GM23338 (cell line): Measurements from ENCODE around the gene MICB. TPM values are rescaled to one million over a fixed set of nuclear protein-coding genes. Genes with fewer than 3 reads are reported as not detected.
A peak's percentile ranks its signal among the peaks of the same experiment; 100 is the strongest.

Experiments used
- ATAC-seq: fragments of 200-7000 bp; cut with Tn5 transposase; 3 replicates; pipeline ENCODE4 v1.9.1; 2020
- DNase-seq: peaks from one replicate; pipeline ENCODE4 v3.0.0-alpha.2; 2015; ENCODE audit warnings: low spot score
- H2AFZ ChIP-seq: fragments of 200-600 bp; sonication (generic); 2 replicates; pipeline ENCODE4 v1.8.0; 2016; ENCODE audit warnings: antibody characterized with exemption, mild to moderate bottlenecking, moderate library complexity
- H3F3A ChIP-seq: fragments of 200-600 bp; sonication (generic); replicated peaks from 2 replicates; pipeline ENCODE4 v1.8.0; 2017; ENCODE audit warnings: antibody characterized with exemption, mixed run types, low read depth
- H3K27ac ChIP-seq: fragments of 200-600 bp; sonication (generic); 2 replicates; pipeline ENCODE4 v1.6.1; 2016; ENCODE audit warnings: low read depth
- H3K27me3 ChIP-seq: fragments of 200-600 bp; sonication (generic); 2 replicates; pipeline ENCODE4 v1.8.0; 2016; ENCODE audit warnings: mild to moderate bottlenecking, mixed run types, moderate library complexity; ENCODE audit not compliant: insufficient read depth
- H3K36me3 ChIP-seq: fragments of 200-600 bp; sonication (generic); 2 replicates; pipeline ENCODE4 v1.8.0; 2016; ENCODE audit warnings: mild to moderate bottlenecking; ENCODE audit not compliant: insufficient read depth
- H3K4me1 ChIP-seq: fragments of 200-600 bp; sonication (generic); 2 replicates; pipeline ENCODE4 v1.8.0; 2016; ENCODE audit warnings: mild to moderate bottlenecking, moderate library complexity; ENCODE audit not compliant: insufficient read depth
- H3K4me2 ChIP-seq: fragments of 200-600 bp; sonication (generic); 2 replicates; pipeline ENCODE4 v1.7.1; 2017; ENCODE audit warnings: mixed run types
- H3K4me3 ChIP-seq: fragments of 200-600 bp; sonication (generic); 2 replicates; pipeline ENCODE4 v1.6.1; 2016; ENCODE audit warnings: mixed run types
- H3K79me2 ChIP-seq: fragments of 200-600 bp; sonication (generic); replicated peaks from 2 replicates; pipeline ENCODE4 v1.8.0; 2017; ENCODE audit warnings: mild to moderate bottlenecking; ENCODE audit not compliant: insufficient read depth
- H3K9me2 ChIP-seq: fragments of 200-600 bp; sonication (generic); 2 replicates; pipeline ENCODE4 v1.8.0; 2017; ENCODE audit not compliant: insufficient read depth
- H4K20me1 ChIP-seq: fragments of 200-600 bp; sonication (generic); replicated peaks from 2 replicates; pipeline ENCODE4 v1.8.0; 2017; ENCODE audit warnings: mild to moderate bottlenecking; ENCODE audit not compliant: insufficient read depth
- H3K27ac Mint-ChIP-seq: 2 replicates; pipeline ENCODE4 v1.8.0; 2020; ENCODE audit warnings: inconsistent platforms, mild to moderate bottlenecking, moderate library complexity, mixed read lengths
- H3K27me3 Mint-ChIP-seq: 3 replicates; pipeline ENCODE4 v1.8.0; 2022; ENCODE audit warnings: low read depth, mild to moderate bottlenecking, moderate library complexity, mixed read lengths, inconsistent platforms; ENCODE audit not compliant: insufficient read depth, poor library complexity
- H3K36me3 Mint-ChIP-seq: 3 replicates; pipeline ENCODE4 v1.8.0; 2021; ENCODE audit warnings: low read depth, mild to moderate bottlenecking, inconsistent platforms, moderate library complexity, mixed read lengths
- H3K4me1 Mint-ChIP-seq: 3 replicates; pipeline ENCODE4 v1.8.0; 2020; ENCODE audit warnings: mild to moderate bottlenecking, inconsistent platforms, mixed read lengths
- H3K4me3 Mint-ChIP-seq: 3 replicates; pipeline ENCODE4 v1.8.0; 2021; ENCODE audit warnings: moderate library complexity, mild to moderate bottlenecking, inconsistent platforms, mixed read lengths
- H3K9me3 Mint-ChIP-seq: 3 replicates; pipeline ENCODE4 v1.8.0; 2020; ENCODE audit warnings: moderate library complexity, mild to moderate bottlenecking, inconsistent platforms, mixed read lengths
- EZH2phosphoT487 ChIP-seq: fragments of 200-600 bp; sonication (generic); IDR thresholded peaks from one replicate; pipeline ENCODE4 v1.8.1; 2018; ENCODE audit warnings: antibody characterized with exemption; ENCODE audit not compliant: unreplicated experiment
- JUNB ChIP-seq: IDR thresholded peaks from one replicate; pipeline ENCODE4 v1.6.1; 2016; ENCODE audit warnings: antibody characterized with exemption; ENCODE audit not compliant: unreplicated experiment
- POLR2AphosphoS5 ChIP-seq: IDR thresholded peaks from 2 replicates; pipeline ENCODE4 v1.6.1; 2016; ENCODE audit warnings: antibody characterized with exemption, low read depth
- REST ChIP-seq: IDR thresholded peaks from one replicate; pipeline ENCODE4 v1.6.1; 2018; ENCODE audit warnings: antibody characterized with exemption; ENCODE audit not compliant: unreplicated experiment
- STAT1 ChIP-seq: IDR thresholded peaks from one replicate; pipeline ENCODE4 v1.6.1; 2016; ENCODE audit warnings: antibody characterized with exemption; ENCODE audit not compliant: unreplicated experiment
- ZNF331 ChIP-seq: fragments of 250-450 bp; sonication (Bioruptor Pico); IDR thresholded peaks from 2 replicates; pipeline ENCODE4 v1.5.0; 2020; ENCODE audit warnings: low read depth, mild to moderate bottlenecking, moderate library complexity
- polyA plus RNA-seq: library from polyadenylated mRNA; unstranded; fragments of >200 nt; fragmentation: Nextera tagmentation; extraction: Ambion mirVana; gene quantifications from 2 replicates; pipeline ENCODE4 v1.2.1, GENCODE V29; 2016
- total RNA-seq: library from RNA; depleted of rRNA; stranded (reverse); fragments of >200 nt; shearing (Covaris generic); gene quantifications from 2 replicates; pipeline ENCODE4 v1.2.3, GENCODE V29; 2014
- TF ChIP-seq, protein P1 (sequence below), 2 experiments: fragments of 200-600 bp in 1 of 2; sonication (generic) in 1 of 2; conservative IDR thresholded peaks; 2 replicates each; pipeline versions ENCODE4 v1.5.1 to v1.6.1; 2016 to 2017; ENCODE audit warnings: antibody characterized with exemption in 2 of 2, low read depth in 2 of 2, mild to moderate bottlenecking in 2 of 2, moderate library complexity in 1 of 2

The MICB gene
- total and polyA plus RNA-seq, 2 experiments from 2014 or later: 9.2 to 23.8 TPM

- TF ChIP-seq JUNB: no peak
- TF ChIP-seq EZH2phosphoT487: no peak
- TF ChIP-seq, protein P1, sequence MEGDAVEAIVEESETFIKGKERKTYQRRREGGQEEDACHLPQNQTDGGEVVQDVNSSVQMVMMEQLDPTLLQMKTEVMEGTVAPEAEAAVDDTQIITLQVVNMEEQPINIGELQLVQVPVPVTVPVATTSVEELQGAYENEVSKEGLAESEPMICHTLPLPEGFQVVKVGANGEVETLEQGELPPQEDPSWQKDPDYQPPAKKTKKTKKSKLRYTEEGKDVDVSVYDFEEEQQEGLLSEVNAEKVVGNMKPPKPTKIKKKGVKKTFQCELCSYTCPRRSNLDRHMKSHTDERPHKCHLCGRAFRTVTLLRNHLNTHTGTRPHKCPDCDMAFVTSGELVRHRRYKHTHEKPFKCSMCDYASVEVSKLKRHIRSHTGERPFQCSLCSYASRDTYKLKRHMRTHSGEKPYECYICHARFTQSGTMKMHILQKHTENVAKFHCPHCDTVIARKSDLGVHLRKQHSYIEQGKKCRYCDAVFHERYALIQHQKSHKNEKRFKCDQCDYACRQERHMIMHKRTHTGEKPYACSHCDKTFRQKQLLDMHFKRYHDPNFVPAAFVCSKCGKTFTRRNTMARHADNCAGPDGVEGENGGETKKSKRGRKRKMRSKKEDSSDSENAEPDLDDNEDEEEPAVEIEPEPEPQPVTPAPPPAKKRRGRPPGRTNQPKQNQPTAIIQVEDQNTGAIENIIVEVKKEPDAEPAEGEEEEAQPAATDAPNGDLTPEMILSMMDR (conservative IDR thresholded peaks at IDR 0.05; ENCODE audit: low read depth in 2 of 2): no peak
- no peak for TF ChIP-seq POLR2AphosphoS5
- no peak for TF ChIP-seq REST
- TF ChIP-seq ZNF331 (CRISPR knock-in tag): no peak
- DNase-seq: no peak
- H3K9me3 Mint-ChIP-seq: no peaks in the 10 kb centered on the region; the same call in 2 of the 3 replicates
- Histone ChIP-seq H3K27me3 (no peaks in the 10 kb centered on the region), H3K79me2 (no peaks in the 10 kb centered on the region), H3K36me3 (no peaks in the 10 kb centered on the region), H3K27ac (no peak overlapping the region), H3K4me3 (no peak overlapping the region), H3F3A (no peaks in the 10 kb centered on the region), H4K20me1 (no peaks in the 10 kb centered on the region), H2AFZ (no peak overlapping the region), H3K4me1 (peaks cover 3% of the 10 kb centered on the region; the same call in 1 of the 2 replicates), H3K9me2 (no peaks in the 10 kb centered on the region), H3K4me2 (no peak overlapping the region)
- ATAC-seq: no peak
- H3K4me1 Mint-ChIP-seq: peaks cover 18% of the 10 kb centered on the region
- no peak overlapping the region for H3K27ac Mint-ChIP-seq
- peaks cover 26% of the 10 kb centered on the region for H3K36me3 Mint-ChIP-seq
- no peak overlapping the region for H3K4me3 Mint-ChIP-seq
- H3K27me3 Mint-ChIP-seq: peaks cover 3% of the 10 kb centered on the region
Observed at GRCh38 chr6:31558318-31558625, 60.3 kb downstream of the MICB start.

DNA sequence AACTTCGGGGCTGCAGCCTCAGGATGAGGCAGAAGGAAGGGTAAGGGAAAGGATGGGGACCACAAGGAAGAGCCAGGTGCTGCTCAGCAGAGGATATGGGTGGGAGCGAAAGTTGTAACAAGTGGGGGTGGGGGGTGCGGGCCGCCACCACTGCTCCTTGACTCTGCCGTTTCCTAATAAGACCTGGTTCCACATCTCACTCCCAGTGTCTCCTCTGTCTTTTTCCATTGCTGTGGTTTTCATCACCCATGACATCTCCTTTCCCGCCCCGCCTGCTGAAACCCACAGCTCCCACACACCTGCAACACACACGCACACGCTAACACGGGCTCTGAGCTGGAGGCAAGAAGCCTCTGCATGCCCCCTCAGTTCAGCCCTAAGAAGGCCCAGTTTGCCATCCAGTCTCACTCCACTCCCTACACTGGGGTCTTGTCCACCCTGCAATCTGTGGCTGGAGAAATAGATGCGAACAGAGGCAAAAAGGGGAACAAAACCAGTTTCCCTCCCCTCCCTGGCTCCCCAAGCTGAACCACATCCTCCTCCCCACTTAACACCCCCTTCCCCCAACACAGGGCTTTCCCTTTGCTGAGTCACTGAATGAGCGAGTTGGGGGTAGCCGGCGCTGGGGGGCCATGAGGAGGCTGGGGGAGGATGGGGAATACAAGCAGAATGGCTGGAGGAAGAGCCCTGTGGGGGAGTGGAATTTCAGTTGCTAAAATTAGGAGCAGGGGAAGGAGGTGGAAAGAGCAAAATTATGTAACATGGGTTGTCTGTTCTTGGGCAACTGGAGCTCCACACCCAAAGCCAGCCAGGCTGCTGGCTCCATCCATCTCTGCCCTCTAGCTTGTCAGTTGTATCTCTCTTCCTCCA is 60.9 kb downstream of the MICB start:
- H3K9me3 Mint-ChIP-seq: no peaks in the 10 kb centered on the region; the same call in 2 of the 3 replicates
- no peaks in the 10 kb centered on the region for H3K27me3 ChIP-seq
- H3K27me3 Mint-ChIP-seq: peaks cover 3% of the 10 kb centered on the region
- H3K36me3 Mint-ChIP-seq: peaks cover 25% of the 10 kb centered on the region
- H3K27ac ChIP-seq: no peak overlapping the region
- H3K4me3 ChIP-seq: no peak overlapping the region
- no peaks in the 10 kb centered on the region for H3K36me3 ChIP-seq
- no peaks in the 10 kb centered on the region for H4K20me1 ChIP-seq
- H3K4me1 Mint-ChIP-seq: peaks cover 18% of the 10 kb centered on the region
- H2AFZ ChIP-seq: no peak overlapping the region
- peak overlapping the region; percentile 76; the same call in 1 of the 2 replicates for H3K27ac Mint-ChIP-seq
- H3K4me1 ChIP-seq: peaks cover 3% of the 10 kb centered on the region; the same call in 1 of the 2 replicates
- H3K4me2 ChIP-seq: no peak overlapping the region
- no peak for ATAC-seq
- no peak overlapping the region; the same call in 2 of the 3 replicates for H3K4me3 Mint-ChIP-seq
- H3K79me2 ChIP-seq: no peaks in the 10 kb centered on the region
- H3K9me2 ChIP-seq: no peaks in the 10 kb centered on the region
- H3F3A ChIP-seq: 0 out of 2 replicates have a peak, but pooled peaks cover 2% of the 10 kb centered on the region
- no peak for DNase-seq
- TF ChIP-seq, protein P1 (conservative IDR thresholded peaks at IDR 0.05; ENCODE audit: low read depth in 2 of 2): no peak
- TF ChIP-seq STAT1 (no peak), POLR2AphosphoS5 (no peak)
